Measurements from ENCODE around the gene CD1B.

Gene CD1B

GRCh38 chr1:158335213-158335532 lies 3.8 kb upstream of the CD1B start:
- DNase-seq (ENCODE audit: low spot score): no peak
- CTCF ChIA-PET: no interaction called here
- H3K27ac ChIP-seq: no peak overlapping the region
- POLR2A ChIA-PET (ENCODE audit: low non-redundant PET): no interaction called here
- no peak for TF ChIP-seq CTCF (conservative IDR thresholded peaks at IDR 0.05; ENCODE audit: low read depth)

- ChIA-PET POLR2A (ENCODE audit: low non-redundant PET) (no interaction called here), CTCF (no interaction called here)
- no peak for DNase-seq (ENCODE audit: low spot score)
- no peak overlapping the region for H3K27ac ChIP-seq
- TF ChIP-seq CTCF (conservative IDR thresholded peaks at IDR 0.05; ENCODE audit: low read depth): no peak
Observed at GRCh38 chr1:158334526-158335212, 3.3 kb upstream of the CD1B start.

GRCh38 chr1:158333405-158334155 lies 2.2 kb upstream of the CD1B start:
- no peak for TF ChIP-seq CTCF (conservative IDR thresholded peaks at IDR 0.05; ENCODE audit: low read depth)
- no peak for DNase-seq (ENCODE audit: low spot score)
- no peak overlapping the region for H3K27ac ChIP-seq
- ChIA-PET CTCF (no interaction called here), POLR2A (ENCODE audit: low non-redundant PET) (no interaction called here)

DNA sequence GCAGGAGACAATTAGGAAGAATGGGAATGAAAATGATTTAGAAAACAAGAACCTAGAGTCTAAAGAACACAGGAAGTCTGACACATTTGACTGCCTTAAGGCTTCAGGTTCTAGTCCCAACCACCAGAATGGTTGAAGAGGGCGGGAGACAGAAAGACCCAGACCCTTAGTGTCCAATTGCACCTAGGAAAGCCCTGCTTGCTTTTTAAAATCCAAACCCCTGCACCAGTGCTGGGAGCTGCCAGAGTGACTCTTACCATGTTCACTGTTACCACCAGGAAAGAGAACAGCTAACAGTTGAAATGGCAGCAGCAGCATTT lies 265 bp downstream of the CD1B start:
- ChIA-PET CTCF (no interaction called here), POLR2A (ENCODE audit: low non-redundant PET) (no interaction called here)
- TF ChIP-seq CTCF (conservative IDR thresholded peaks at IDR 0.05; ENCODE audit: low read depth): no peak
- DNase-seq (ENCODE audit: low spot score): no peak
- no peak overlapping the region for H3K27ac ChIP-seq

DNA sequence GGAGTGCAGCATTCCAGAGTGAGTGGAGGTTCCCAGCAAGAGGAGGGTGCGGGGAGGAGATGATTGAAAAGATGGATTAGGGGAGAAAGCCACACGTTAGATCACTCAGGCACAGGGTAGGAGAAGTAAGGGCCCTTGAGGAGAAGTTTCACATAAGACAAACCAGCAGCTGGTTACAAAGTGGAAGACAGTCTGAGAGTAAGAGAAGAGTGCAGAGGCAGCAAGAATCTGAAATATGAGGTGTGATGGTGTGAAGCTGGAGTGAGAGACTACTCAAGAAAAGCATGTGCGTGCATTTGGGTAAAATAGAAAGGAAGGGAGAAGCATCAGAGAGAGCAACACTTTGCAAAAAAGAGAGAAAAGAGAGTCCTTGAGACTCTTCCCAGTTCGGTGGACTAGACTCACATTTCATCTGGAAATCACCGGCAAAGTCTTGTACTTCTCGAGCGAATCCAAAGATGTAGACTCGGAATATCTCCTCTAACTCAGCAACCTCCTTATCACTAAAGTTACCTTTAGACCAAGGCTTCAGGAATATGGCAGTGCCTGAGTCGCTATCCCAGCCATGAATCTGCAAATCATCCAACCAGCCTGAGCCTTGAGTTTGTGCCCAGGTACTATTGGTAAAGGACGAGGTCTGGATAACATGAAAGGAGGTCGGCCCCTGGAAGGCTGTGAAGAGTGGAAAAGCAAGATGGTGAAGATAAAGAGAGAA lies 783 bp downstream of the CD1B start:
- ChIA-PET POLR2A (ENCODE audit: low non-redundant PET) (no interaction called here), CTCF (no interaction called here)
- DNase-seq (ENCODE audit: low spot score): no peak
- no peak for TF ChIP-seq CTCF (conservative IDR thresholded peaks at IDR 0.05; ENCODE audit: low read depth)
- no peak overlapping the region for H3K27ac ChIP-seq

- ChIA-PET POLR2A (ENCODE audit: low non-redundant PET) (no interaction called here), CTCF (no interaction called here)
- no peak overlapping the region for H3K27ac ChIP-seq
- no peak for DNase-seq (ENCODE audit: low spot score)
- no peak for TF ChIP-seq CTCF (conservative IDR thresholded peaks at IDR 0.05; ENCODE audit: low read depth)
Observed at GRCh38 chr1:158329733-158330132, 1.6 kb downstream of the CD1B start.

All from RWPE1 (cell line).